GM12878 (cell line): Measurements from ENCODE around the gene THEM4. TPM values are rescaled to one million over a fixed set of nuclear protein-coding genes. Genes with fewer than 3 reads are reported as not detected.

ENCODE experiments used
- ATAC-seq: fragments of 200-7000 bp; cut with Tn5 transposase; 3 replicates; pipeline ENCODE4 v1.9.1; 2020; ENCODE audit warnings: mild to moderate bottlenecking, moderate library complexity
- BruUV-seq: library from RNA; stranded (reverse); fragments of 400-500 nt; replicated peaks from 2 replicates; lab custom pipeline; 2021; lab: Mats Ljungman, UMichigan
- CTCF ChIA-PET: fragments of 300-600 bp; sonication (Branson Sonifier 250); formaldehyde crosslinking; extraction: SDS; loops from one replicate; lab custom pipeline; 2021; ENCODE audit warnings: inconsistent platforms; lab: Yijun Ruan, JAX
- POLR2A ChIA-PET: fragments of 350-600 bp; formaldehyde crosslinking; extraction: SDS; loops from one replicate; lab custom pipeline; 2021; ENCODE audit warnings: inconsistent platforms; lab: Charles Lee
- RAD21 ChIA-PET: fragments of 300-600 bp; sonication (Branson Sonifier 250); formaldehyde crosslinking; loops from one replicate; lab custom pipeline; 2023; ENCODE audit warnings: antibody characterized with exemption; ENCODE audit not compliant: unreplicated experiment; lab: Charles Lee
- SMC1A ChIA-PET: fragments of 300-600 bp; sonication (Branson Sonifier 250); formaldehyde crosslinking; loops from one replicate; lab custom pipeline; 2023; ENCODE audit not compliant: unreplicated experiment, uncharacterized antibody; lab: Charles Lee
- DNase-seq: peaks from one replicate; pipeline ENCODE4 v3.0.0-alpha.2; 2011; ENCODE audit warnings: low read depth, low spot score
- FAIRE-seq: peaks from 3 replicates; lab custom pipeline; 2011; peaks lifted over from hg19 to GRCh38; lab: Jason Lieb, UNC
- H2AFZ ChIP-seq: 2 replicates; pipeline ENCODE4 v1.6.0; 2011; ENCODE audit warnings: low read depth, low read length, control low read depth; ENCODE audit not compliant: control insufficient read depth
- H3K27ac ChIP-seq: 2 replicates; pipeline ENCODE4 v1.5.1; 2011; ENCODE audit warnings: control low read depth; ENCODE audit not compliant: control insufficient read depth, insufficient read depth
- H3K27me3 ChIP-seq, 2 experiments: replicated peaks in 1 of 2; 2 replicates each; pipeline versions ENCODE4 v1.6.0 to v1.6.1; 2011; ENCODE audit warnings: low read length in 1 of 2; ENCODE audit not compliant: control insufficient read depth in 2 of 2, insufficient read depth in 2 of 2
- H3K36me3 ChIP-seq, 2 experiments: 2 replicates each; pipeline ENCODE4 v1.5.1; 2011; ENCODE audit warnings: low read length in 1 of 2; ENCODE audit not compliant: control insufficient read depth in 2 of 2, insufficient read depth in 2 of 2
- H3K4me1 ChIP-seq: 2 replicates; pipeline ENCODE4 v1.6.1; 2011; ENCODE audit warnings: mild to moderate bottlenecking, low read length, moderate library complexity, mixed read lengths; ENCODE audit not compliant: control insufficient read depth, insufficient read depth
- H3K4me2 ChIP-seq: 2 replicates; pipeline ENCODE4 v1.6.0; 2011; ENCODE audit warnings: control low read depth; ENCODE audit not compliant: control insufficient read depth, insufficient read depth
- H3K4me3 ChIP-seq: fragments of 200-600 bp; sonication (generic); 2 replicates; pipeline ENCODE4 v1.5.1; 2016
- H3K79me2 ChIP-seq: 2 replicates; pipeline ENCODE4 v1.6.0; 2011; ENCODE audit warnings: low read length; ENCODE audit not compliant: control insufficient read depth, insufficient read depth
- H3K9ac ChIP-seq: 2 replicates; pipeline ENCODE4 v1.8.0; 2011; ENCODE audit warnings: low read length, control low read depth, mixed read lengths; ENCODE audit not compliant: control insufficient read depth, insufficient read depth
- H3K9me3 ChIP-seq: replicated peaks from 3 replicates; pipeline ENCODE4 v1.5.1; 2011; ENCODE audit warnings: mild to moderate bottlenecking, low read length; ENCODE audit not compliant: control insufficient read depth, insufficient read depth
- H4K20me1 ChIP-seq: 2 replicates; pipeline ENCODE4 v1.6.0; 2011; ENCODE audit not compliant: control insufficient read depth, insufficient read depth
- BCL11A ChIP-seq: IDR thresholded peaks from 2 replicates; pipeline ENCODE4 v1.6.1; 2011; ENCODE audit warnings: low read depth, low read length
- CREB1 ChIP-seq: IDR thresholded peaks from 2 replicates; pipeline ENCODE4 v1.6.1; 2012; ENCODE audit warnings: low read depth, mild to moderate bottlenecking, inconsistent platforms
- GATAD2B ChIP-seq: fragments of 450-650 bp; conservative IDR thresholded peaks from 2 replicates; pipeline ENCODE4 v1.6.1; 2017; ENCODE audit warnings: low read depth, mild to moderate bottlenecking, moderate library complexity
- HDGF ChIP-seq: fragments of 450-650 bp; IDR thresholded peaks from 2 replicates; pipeline ENCODE4 v1.6.1; 2016; ENCODE audit warnings: antibody characterized with exemption
- KAT2A ChIP-seq: conservative IDR thresholded peaks from 2 replicates; pipeline ENCODE4 v1.6.1; 2011; ENCODE audit warnings: low read depth, low read length; ENCODE audit not compliant: control insufficient read depth
- MYB ChIP-seq: fragments of 150-350 bp; IDR thresholded peaks from 2 replicates; pipeline ENCODE4 v1.6.1; 2014; ENCODE audit warnings: mild to moderate bottlenecking, low read depth, low read length, borderline replicate concordance
- NFIC ChIP-seq: IDR thresholded peaks from 2 replicates; pipeline ENCODE4 v1.6.1; 2012; ENCODE audit warnings: low read depth, mild to moderate bottlenecking, inconsistent platforms, low read length, moderate library complexity
- NRF1 ChIP-seq: conservative IDR thresholded peaks from 2 replicates; pipeline ENCODE4 v1.6.1; 2011; ENCODE audit warnings: mild to moderate bottlenecking, low read depth, low read length, improper control_type of control experiment
- POU2F2 ChIP-seq: IDR thresholded peaks from 3 replicates; pipeline ENCODE4 v1.6.1; 2011; ENCODE audit warnings: low read depth, mild to moderate bottlenecking, low read length, borderline replicate concordance
- SMAD1 ChIP-seq: fragments of 450-650 bp; IDR thresholded peaks from 2 replicates; pipeline ENCODE4 v1.6.1; 2018; ENCODE audit warnings: mild to moderate bottlenecking, low read depth; ENCODE audit not compliant: partially characterized antibody
- SP1 ChIP-seq: IDR thresholded peaks from one replicate; pipeline ENCODE4 v1.6.1; 2011; ENCODE audit warnings: low read depth, low read length
- USF2 ChIP-seq: IDR thresholded peaks from 2 replicates; pipeline ENCODE4 v1.6.1; 2011; ENCODE audit warnings: low read depth, low read length, improper control_type of control experiment, borderline replicate concordance
- ZZZ3 ChIP-seq: IDR thresholded peaks from 2 replicates; pipeline ENCODE4 v1.6.1; 2011; ENCODE audit warnings: low read depth; ENCODE audit not compliant: control insufficient read depth, insufficient read length
- WGBS: methylation state at CpG from one replicate; pipeline ENCODE4 v1.1.6; 2016; ENCODE audit warnings: low lambda C conversion rate; ENCODE audit not compliant: insufficient replicate concordance, insufficient coverage; ENCODE audit errors: missing lambda C conversion rate; 5-methylcytosine and 5-hydroxymethylcytosine counted together
- in situ Hi-C: fragments of 300-500 bp; cut with MboI; formaldehyde crosslinking; loops from 9 replicates; pipeline ENCODE4 v1.14.3; 2018; ENCODE audit warnings: mixed read lengths
- intact Hi-C: fragments of 100-400 bp; cut with micrococcal nuclease; formaldehyde crosslinking; loops from one replicate; pipeline ENCODE4 v1.14.2; 2022; ENCODE audit not compliant: unreplicated experiment
- polyA plus RNA-seq, 11 experiments: library from polyadenylated mRNA; depleted of rRNA in 4 of 11; unstranded in 6 of 11; stranded (reverse) in 5 of 11; fragments of >200 nt; fragmentation: Nextera tagmentation in 4 of 11; fragmentation: Illumina TruSeq in 1 of 11; extraction: Ambion mirVana in 4 of 11; extraction: Trizol in 1 of 11; gene quantifications; 1 replicate in 1 of 11; 2 replicates in 10 of 11; pipeline versions ENCODE4 v1.2.1 to v1.2.3, GENCODE V29; 2011 to 2016; ENCODE audit warnings: inconsistent platforms in 2 of 11, missing spikeins in 2 of 11, low read depth in 1 of 11
- total RNA-seq, 4 experiments: library from RNA; depleted of rRNA in 3 of 4; stranded (reverse); fragments of >200 nt in 3 of 4; fragmentation: Illumina TruSeq in 1 of 4; extraction: Trizol in 1 of 4; gene quantifications; 2 replicates each; pipeline versions ENCODE4 v1.2.1 to v1.2.3, GENCODE V29; 2013 to 2021
- TF ChIP-seq, protein P1 (sequence below): fragments of 150-350 bp; IDR thresholded peaks from 2 replicates; pipeline ENCODE4 v1.6.1; 2014; ENCODE audit warnings: mild to moderate bottlenecking, low read depth, low read length

THEM4 gene
- total and polyA plus RNA-seq, 10 of the 15 experiments (the other 5 are each of a cell fraction or from before 2014, with no cell fraction given), result 3.4 to 30.8 (median 17.9) TPM

- no peak overlapping the region for H3K4me2 ChIP-seq
- H3K79me2 ChIP-seq, result no peaks in the 10 kb centered on the region
- TF ChIP-seq, protein P1, sequence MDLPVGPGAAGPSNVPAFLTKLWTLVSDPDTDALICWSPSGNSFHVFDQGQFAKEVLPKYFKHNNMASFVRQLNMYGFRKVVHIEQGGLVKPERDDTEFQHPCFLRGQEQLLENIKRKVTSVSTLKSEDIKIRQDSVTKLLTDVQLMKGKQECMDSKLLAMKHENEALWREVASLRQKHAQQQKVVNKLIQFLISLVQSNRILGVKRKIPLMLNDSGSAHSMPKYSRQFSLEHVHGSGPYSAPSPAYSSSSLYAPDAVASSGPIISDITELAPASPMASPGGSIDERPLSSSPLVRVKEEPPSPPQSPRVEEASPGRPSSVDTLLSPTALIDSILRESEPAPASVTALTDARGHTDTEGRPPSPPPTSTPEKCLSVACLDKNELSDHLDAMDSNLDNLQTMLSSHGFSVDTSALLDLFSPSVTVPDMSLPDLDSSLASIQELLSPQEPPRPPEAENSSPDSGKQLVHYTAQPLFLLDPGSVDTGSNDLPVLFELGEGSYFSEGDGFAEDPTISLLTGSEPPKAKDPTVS, result no peak
- ChIA-PET CTCF (interaction anchor here (0.7 to 2.8 kb wide), 3 partner anchors 48 to 100 kb away, joined by 3 to 15 read pairs (median 3); no protein-coding TSS in a partner anchor), POLR2A (no interaction called here), SMC1A (interaction anchor here (1.1 to 3.8 kb wide), 3 partner anchors 12 to 533 kb away, joined by 3 to 12 read pairs (median 3); no protein-coding TSS in a partner anchor), RAD21 (no interaction called here)
- peaks cover 7% of the 10 kb centered on the region; the same call in 1 of the 2 replicates for H3K4me1 ChIP-seq
- H3K36me3 ChIP-seq, result no peaks in the 10 kb centered on the region
- peaks cover 0 to 8% of the 10 kb centered on the region in 2 experiments for H3K27me3 ChIP-seq
- H3K27ac ChIP-seq, result no peak overlapping the region
- H2AFZ ChIP-seq, result no peak overlapping the region
- H3K9me3 ChIP-seq, result no peaks in the 10 kb centered on the region
- no TSS peak for BruUV-seq
- H4K20me1 ChIP-seq, result peaks cover 5% of the 10 kb centered on the region; the same call in 1 of the 2 replicates
- intact Hi-C loops, result loop anchor here (10.0 kb wide), 1 partner anchor 119 kb away; the partner anchor contains the start of gene CELF3
- in situ Hi-C loops, result loop anchor here (10.0 kb wide), 2 partner anchors 389 to 539 kb away; no protein-coding TSS in a partner anchor
- H3K4me3 ChIP-seq, result no peak overlapping the region
- no peak for ATAC-seq
- FAIRE-seq, result no peak
- 0% methylated on average over 3 of the region's 3 CpGs for WGBS
- H3K9ac ChIP-seq, result no peak overlapping the region
- no peak for DNase-seq
These were observed 75.1 kb downstream of the THEM4 start for GRCh38 chr1:151834239-151834638.

DNA sequence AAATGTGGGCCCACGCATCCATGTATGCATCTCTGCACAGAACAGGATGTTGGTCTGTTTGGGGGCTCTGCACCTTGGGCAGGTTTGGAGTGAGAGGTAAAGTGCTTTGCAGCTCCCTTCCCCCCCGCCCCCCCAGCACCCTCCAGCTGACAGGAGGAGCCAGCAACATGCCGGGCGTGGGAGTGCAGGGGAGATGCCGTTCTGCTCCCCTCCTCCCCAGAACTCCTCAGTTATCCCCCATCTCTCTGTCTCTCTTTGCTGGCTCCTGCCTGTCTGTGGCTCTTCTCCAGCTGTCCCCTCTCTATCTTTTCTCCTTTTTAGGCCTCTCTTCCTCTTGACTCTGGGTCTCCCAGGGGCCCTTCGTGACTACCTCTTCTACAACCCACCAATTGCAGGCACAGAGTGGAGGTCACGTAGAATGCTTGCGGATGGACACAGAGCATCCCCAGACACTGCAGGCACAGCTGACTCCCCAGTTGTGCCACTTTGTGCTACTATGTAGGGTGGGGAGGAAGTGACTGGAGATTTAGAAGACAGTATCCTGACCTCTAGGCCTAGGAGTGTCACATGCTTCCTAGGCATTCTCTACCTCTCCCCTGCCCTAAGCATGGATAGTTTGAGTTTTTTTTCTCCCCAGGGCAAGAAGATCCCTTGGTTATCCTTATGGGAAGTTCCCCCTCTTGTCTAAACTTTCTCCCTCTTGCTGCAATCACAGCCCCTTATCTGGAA, 76.0 kb downstream of the THEM4 start:
- ChIA-PET CTCF (interaction anchor here (0.8 to 1.7 kb wide), 3 partner anchors 12 to 138 kb away, joined by 3 to 4 read pairs (median 3); no protein-coding TSS in a partner anchor), RAD21 (no interaction called here), SMC1A (no interaction called here), POLR2A (no interaction called here)
- Histone ChIP-seq H2AFZ (no peak overlapping the region), H3K4me2 (no peak overlapping the region), H3K36me3 (no peaks in the 10 kb centered on the region), H3K79me2 (no peaks in the 10 kb centered on the region), H3K27me3 (peaks cover 0 to 8% of the 10 kb centered on the region in 2 experiments), H3K4me1 (peaks cover 5% of the 10 kb centered on the region), H4K20me1 (peaks cover 5% of the 10 kb centered on the region; the same call in 1 of the 2 replicates), H3K9ac (no peak overlapping the region), H3K4me3 (no peak overlapping the region), H3K27ac (no peak overlapping the region), H3K9me3 (no peaks in the 10 kb centered on the region)
- BruUV-seq, result no TSS peak
- no peak for FAIRE-seq
- in situ Hi-C loops, result loop anchor here (10.0 kb wide), 2 partner anchors 389 to 539 kb away; no protein-coding TSS in a partner anchor
- DNase-seq, result no peak
- intact Hi-C loops, result loop anchor here (10.0 kb wide), 1 partner anchor 119 kb away; the partner anchor contains the start of gene CELF3
- 51% methylated on average over 6 of the region's 8 CpGs for WGBS
- no peak for ATAC-seq
- no peak for TF ChIP-seq MYB
- TF ChIP-seq CREB1, result no peak
- no peak for TF ChIP-seq SMAD1
- TF ChIP-seq ZZZ3, result no peak
- TF ChIP-seq GATAD2B, result no peak
- TF ChIP-seq USF2, result no peak
- no peak for TF ChIP-seq HDGF
- TF ChIP-seq NFIC, result no peak
- no peak for TF ChIP-seq SP1
- TF ChIP-seq BCL11A, result no peak
- no peak for TF ChIP-seq NRF1
- no peak for TF ChIP-seq KAT2A
- TF ChIP-seq POU2F2, result no peak
